ENCODE data around the gene ZNF224. TPM values are rescaled to one million over a fixed set of nuclear protein-coding genes. Genes with fewer than 3 reads are reported as not detected.

The ZNF224 gene
- total RNA-seq, 2 donors from 2014 or later, result 33.7 to 34.9 TPM

- H3K27me3 ChIP-seq (replicated peaks; ENCODE audit: insufficient read depth), result no peaks in the 10 kb centered on the region
- peaks cover 2% of the 10 kb centered on the region for H3K9me3 ChIP-seq
- H3K4me3 ChIP-seq, result peak overlapping the region; percentile 76
- H3K4me1 ChIP-seq (ENCODE audit: control insufficient read depth in 1 of 2, low read depth in 2 of 2), result peaks cover 6 to 10% of the 10 kb centered on the region in 2 donors
- ATAC-seq (ENCODE audit: insufficient number of reproducible peaks, low FRiP score, low read depth), result no peak
- H3K36me3 ChIP-seq, result peaks cover 4% of the 10 kb centered on the region
- no peak overlapping the region for H3K27ac ChIP-seq
- DNase-seq (ENCODE audit: low spot score), result no peak
- TF ChIP-seq CTCF (IDR thresholded peaks at IDR 0.05), result no peak
Measured at GRCh38 chr19:44072543-44073401, 21.4 kb upstream of the ZNF224 start.

GRCh38 chr19:44076325-44076724 lies 17.8 kb upstream of the ZNF224 start:
- no peak for TF ChIP-seq CTCF (IDR thresholded peaks at IDR 0.05)

GRCh38 chr19:44092108-44092507 lies 2.1 kb upstream of the ZNF224 start:
- Histone ChIP-seq H3K36me3 (peaks cover 2% of the 10 kb centered on the region), H3K27me3 (replicated peaks; ENCODE audit: insufficient read depth) (no peaks in the 10 kb centered on the region), H3K27ac (no peak overlapping the region), H3K9me3 (no peaks in the 10 kb centered on the region), H3K4me1 (ENCODE audit: control insufficient read depth in 1 of 2, low read depth in 2 of 2) (peaks cover 8 to 12% of the 10 kb centered on the region in 2 donors), H3K4me3 (no peak overlapping the region)
- DNase-seq (ENCODE audit: low spot score) (no peak), ATAC-seq (ENCODE audit: insufficient number of reproducible peaks, low FRiP score, low read depth) (no peak)
- no peak for TF ChIP-seq CTCF (IDR thresholded peaks at IDR 0.05)

More at GRCh38 chr19:44076325-44076724, 17.8 kb upstream of the ZNF224 start:
- Histone ChIP-seq H3K4me3 (no peak overlapping the region), H3K9me3 (no peaks in the 10 kb centered on the region), H3K4me1 (ENCODE audit: control insufficient read depth in 1 of 2, low read depth in 2 of 2) (peaks cover 6 to 10% of the 10 kb centered on the region in 2 donors), H3K27ac (no peak overlapping the region), H3K36me3 (peaks cover 11% of the 10 kb centered on the region), H3K27me3 (replicated peaks; ENCODE audit: insufficient read depth) (no peaks in the 10 kb centered on the region)
- DNase-seq (ENCODE audit: low spot score) (no peak), ATAC-seq (ENCODE audit: insufficient number of reproducible peaks, low FRiP score, low read depth) (no peak)

GRCh38 chr19:44107751-44108150 lies 13.6 kb downstream of the ZNF224 start:
- Histone ChIP-seq H3K9me3 (peaks cover 75% of the 10 kb centered on the region), H3K4me1 (ENCODE audit: control insufficient read depth in 1 of 2, low read depth in 2 of 2) (peaks cover 7 to 11% of the 10 kb centered on the region in 2 donors), H3K27me3 (replicated peaks; ENCODE audit: insufficient read depth) (no peaks in the 10 kb centered on the region), H3K4me3 (no peak overlapping the region), H3K36me3 (peaks cover 36% of the 10 kb centered on the region), H3K27ac (no peak overlapping the region)
- DNase-seq (ENCODE audit: low spot score), result no peak
- no peak for ATAC-seq (ENCODE audit: insufficient number of reproducible peaks, low FRiP score, low read depth)
- no peak for TF ChIP-seq CTCF (IDR thresholded peaks at IDR 0.05)

GRCh38 chr19:44109458-44109857 lies 15.3 kb downstream of the ZNF224 start:
- Histone ChIP-seq H3K27me3 (replicated peaks; ENCODE audit: insufficient read depth) (no peaks in the 10 kb centered on the region), H3K27ac (no peak overlapping the region), H3K9me3 (peaks cover 70% of the 10 kb centered on the region), H3K4me1 (ENCODE audit: control insufficient read depth in 1 of 2, low read depth in 2 of 2) (peaks cover 12 to 19% of the 10 kb centered on the region in 2 donors), H3K36me3 (peaks cover 19% of the 10 kb centered on the region), H3K4me3 (no peak overlapping the region)
- ATAC-seq (ENCODE audit: insufficient number of reproducible peaks, low FRiP score, low read depth) (no peak), DNase-seq (ENCODE audit: low spot score) (no peak)
- no peak for TF ChIP-seq CTCF (IDR thresholded peaks at IDR 0.05)

Measured in thoracic aorta (tissue), 2 donors.